ENCODE results near the gene RPS18. TPM values are rescaled to one million over a fixed set of nuclear protein-coding genes. Genes with fewer than 3 reads are reported as not detected.

Gene RPS18
- total and polyA plus RNA-seq, 2 of the 13 experiments (the other 11 are each of a cell fraction or from before 2014, with no cell fraction given), result 3,896 to 5,806 TPM

DNA sequence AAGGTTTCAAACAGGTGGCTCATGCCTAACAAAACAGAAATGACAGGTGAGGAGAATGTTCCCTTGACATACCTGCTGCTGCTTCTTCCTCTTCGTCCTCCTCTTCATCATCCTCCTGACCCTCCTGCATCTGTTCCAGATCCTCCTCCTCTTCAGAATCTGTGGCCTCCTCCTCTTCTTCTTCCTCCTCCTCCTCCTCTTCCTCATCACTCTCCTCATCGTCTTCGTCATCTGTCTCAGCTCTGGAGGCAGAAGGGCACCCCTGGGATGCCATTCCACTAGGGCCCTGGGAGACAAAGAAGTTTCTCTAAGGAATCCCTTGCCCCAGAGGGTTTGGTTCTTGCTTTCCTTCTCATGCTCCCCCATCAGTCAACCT, 48.1 kb downstream of the RPS18 start (continued):
- TF ChIP-seq RARA (CRISPR knock-in tag; IDR thresholded peaks at IDR 0.05) (no peak), ZNF276 (CRISPR knock-in tag; IDR thresholded peaks at IDR 0.05; ENCODE audit: low read depth) (no peak), ZNF513 (CRISPR knock-in tag; conservative IDR thresholded peaks at IDR 0.05) (no peak), ZNF281 (CRISPR knock-in tag; IDR thresholded peaks at IDR 0.05; ENCODE audit: borderline replicate concordance) (no peak), ZSCAN5A (CRISPR knock-in tag; IDR thresholded peaks at IDR 0.05; ENCODE audit: borderline replicate concordance) (no peak), ZNF556 (CRISPR knock-in tag; IDR thresholded peaks at IDR 0.05; ENCODE audit: borderline replicate concordance) (no peak), ZFY (CRISPR knock-in tag; IDR thresholded peaks at IDR 0.05) (no peak), JUND (CRISPR knock-in tag; IDR thresholded peaks at IDR 0.05) (no peak), BRCA1 (CRISPR knock-in tag; IDR thresholded peaks at IDR 0.05) (no peak)
- TF ChIP-seq, protein P1, sequence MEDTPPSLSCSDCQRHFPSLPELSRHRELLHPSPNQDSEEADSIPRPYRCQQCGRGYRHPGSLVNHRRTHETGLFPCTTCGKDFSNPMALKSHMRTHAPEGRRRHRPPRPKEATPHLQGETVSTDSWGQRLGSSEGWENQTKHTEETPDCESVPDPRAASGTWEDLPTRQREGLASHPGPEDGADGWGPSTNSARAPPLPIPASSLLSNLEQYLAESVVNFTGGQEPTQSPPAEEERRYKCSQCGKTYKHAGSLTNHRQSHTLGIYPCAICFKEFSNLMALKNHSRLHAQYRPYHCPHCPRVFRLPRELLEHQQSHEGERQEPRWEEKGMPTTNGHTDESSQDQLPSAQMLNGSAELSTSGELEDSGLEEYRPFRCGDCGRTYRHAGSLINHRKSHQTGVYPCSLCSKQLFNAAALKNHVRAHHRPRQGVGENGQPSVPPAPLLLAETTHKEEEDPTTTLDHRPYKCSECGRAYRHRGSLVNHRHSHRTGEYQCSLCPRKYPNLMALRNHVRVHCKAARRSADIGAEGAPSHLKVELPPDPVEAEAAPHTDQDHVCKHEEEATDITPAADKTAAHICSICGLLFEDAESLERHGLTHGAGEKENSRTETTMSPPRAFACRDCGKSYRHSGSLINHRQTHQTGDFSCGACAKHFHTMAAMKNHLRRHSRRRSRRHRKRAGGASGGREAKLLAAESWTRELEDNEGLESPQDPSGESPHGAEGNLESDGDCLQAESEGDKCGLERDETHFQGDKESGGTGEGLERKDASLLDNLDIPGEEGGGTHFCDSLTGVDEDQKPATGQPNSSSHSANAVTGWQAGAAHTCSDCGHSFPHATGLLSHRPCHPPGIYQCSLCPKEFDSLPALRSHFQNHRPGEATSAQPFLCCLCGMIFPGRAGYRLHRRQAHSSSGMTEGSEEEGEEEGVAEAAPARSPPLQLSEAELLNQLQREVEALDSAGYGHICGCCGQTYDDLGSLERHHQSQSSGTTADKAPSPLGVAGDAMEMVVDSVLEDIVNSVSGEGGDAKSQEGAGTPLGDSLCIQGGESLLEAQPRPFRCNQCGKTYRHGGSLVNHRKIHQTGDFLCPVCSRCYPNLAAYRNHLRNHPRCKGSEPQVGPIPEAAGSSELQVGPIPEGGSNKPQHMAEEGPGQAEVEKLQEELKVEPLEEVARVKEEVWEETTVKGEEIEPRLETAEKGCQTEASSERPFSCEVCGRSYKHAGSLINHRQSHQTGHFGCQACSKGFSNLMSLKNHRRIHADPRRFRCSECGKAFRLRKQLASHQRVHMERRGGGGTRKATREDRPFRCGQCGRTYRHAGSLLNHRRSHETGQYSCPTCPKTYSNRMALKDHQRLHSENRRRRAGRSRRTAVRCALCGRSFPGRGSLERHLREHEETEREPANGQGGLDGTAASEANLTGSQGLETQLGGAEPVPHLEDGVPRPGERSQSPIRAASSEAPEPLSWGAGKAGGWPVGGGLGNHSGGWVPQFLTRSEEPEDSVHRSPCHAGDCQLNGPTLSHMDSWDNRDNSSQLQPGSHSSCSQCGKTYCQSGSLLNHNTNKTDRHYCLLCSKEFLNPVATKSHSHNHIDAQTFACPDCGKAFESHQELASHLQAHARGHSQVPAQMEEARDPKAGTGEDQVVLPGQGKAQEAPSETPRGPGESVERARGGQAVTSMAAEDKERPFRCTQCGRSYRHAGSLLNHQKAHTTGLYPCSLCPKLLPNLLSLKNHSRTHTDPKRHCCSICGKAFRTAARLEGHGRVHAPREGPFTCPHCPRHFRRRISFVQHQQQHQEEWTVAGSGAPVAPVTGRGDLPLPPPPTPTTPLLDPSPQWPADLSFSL (CRISPR knock-in tag; IDR thresholded peaks at IDR 0.05), result no peak

Measured in HepG2 (cell line).